HG03025 (cell line): ENCODE data around the gene ANO9.
"Not testable (repeated sequence)": the region's sequence is repeated elsewhere in the genome, so short reads cannot be mapped to it uniquely, and the experiment has no call there.

Source experiments
- ATAC-seq: cut with Tn5 transposase; IDR thresholded peaks from one replicate; pipeline ENCODE4 v1.9.1; 2021; ENCODE audit warnings: mild to moderate bottlenecking, moderate library complexity; ENCODE audit not compliant: unreplicated experiment, low FRiP score

ANO9 gene

DNA sequence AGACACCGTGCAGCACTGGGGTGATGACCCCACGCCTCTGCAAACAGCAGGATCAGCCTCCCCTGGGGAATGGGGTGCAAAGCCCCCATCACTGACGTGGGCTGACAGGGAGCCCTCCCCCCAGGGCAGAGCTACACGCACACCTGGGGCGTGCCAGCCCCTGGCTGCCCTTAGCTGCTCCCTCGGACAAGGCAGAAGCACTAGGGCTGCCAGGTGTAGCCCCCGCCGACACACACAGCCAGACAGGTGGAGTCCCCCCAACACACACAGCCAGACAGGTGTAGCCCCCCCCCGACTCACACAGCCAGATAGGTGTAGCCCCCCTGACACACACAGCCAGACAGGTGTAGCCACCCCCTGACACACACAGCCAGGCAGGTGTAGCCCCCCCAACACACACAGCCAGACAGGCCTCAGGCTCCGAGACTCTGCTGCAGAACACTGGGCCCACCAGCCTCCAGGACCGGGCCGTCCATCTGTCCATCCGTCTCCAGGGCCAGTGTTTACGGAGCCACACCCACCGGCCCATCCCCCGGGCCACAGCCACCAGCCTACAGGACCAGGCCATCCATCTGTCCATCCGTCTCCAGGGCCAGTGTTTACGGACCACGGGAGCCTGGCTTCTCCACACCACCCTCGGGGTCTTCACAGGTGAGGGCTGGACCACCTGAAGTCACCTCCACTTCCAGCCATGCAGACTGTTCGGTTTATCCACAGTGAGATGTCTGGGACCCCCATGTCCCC lies 3.5 kb downstream of the ANO9 start:
- no peak for ATAC-seq

DNA sequence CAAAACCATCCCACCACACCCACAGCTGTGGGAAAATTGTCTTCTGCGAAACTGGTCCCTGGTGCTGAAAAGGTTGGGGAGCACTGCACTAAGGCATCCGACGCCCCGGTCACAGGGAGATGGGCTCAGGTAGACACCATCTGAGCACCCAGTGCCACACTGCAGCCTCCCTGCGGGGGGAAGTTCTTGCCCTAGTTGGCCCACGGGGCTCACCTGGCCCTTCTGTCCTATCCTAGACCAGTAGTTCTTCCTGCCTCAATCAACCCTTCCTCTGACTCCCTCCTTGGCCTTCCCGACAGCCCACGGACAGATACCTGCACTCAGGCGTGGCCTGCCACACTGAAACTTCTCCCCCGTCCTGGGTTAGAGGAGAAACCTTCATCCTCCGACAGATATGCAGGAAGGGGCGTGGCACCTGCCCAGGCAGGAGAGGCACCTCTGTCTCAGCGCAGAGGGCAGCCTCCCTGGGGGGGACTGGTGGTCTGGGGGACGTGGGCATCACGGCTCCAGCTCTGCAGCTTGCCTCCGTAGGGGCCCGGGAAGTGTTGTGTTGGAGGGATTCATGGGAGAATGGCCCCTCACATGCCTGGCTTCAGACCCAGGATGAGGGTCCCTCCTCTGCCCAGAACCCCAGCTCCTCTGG lies 4.5 kb downstream of the ANO9 start:
- no peak for ATAC-seq

DNA sequence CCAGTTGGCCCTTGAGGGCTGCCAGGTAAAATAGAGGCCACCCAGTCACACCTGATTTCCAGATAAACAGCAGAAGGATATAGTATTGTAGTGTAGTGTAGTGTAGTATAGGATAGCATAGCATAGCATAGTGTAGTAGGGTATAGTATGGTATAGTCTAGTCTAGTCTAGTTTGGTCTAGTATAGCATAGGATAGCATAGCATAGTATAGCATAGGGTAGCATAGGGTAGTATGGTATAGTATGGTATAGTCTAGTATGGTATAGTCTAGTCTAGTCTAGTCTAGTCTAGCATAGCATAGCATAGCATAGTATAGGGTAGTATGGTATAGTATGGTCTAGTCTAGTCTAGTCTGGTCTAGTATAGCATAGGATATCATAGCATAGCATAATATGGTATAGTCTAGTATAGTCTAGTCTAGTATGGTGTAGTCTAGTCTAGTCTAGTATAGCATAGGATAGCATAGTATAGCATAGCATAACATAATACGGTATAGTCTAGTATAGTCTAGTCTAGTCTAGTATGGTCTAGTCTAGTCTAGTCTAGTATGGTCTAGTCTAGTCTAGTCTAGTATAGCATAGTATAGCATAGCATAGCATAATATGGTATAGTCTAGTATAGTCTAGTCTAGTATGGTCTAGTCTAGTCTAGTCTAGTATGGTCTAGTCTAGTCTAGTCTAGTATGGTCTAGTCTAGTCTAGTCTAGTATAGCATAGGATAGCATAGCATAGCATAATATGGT lies 6.6 kb downstream of the ANO9 start:
- ATAC-seq: not testable (repeated sequence)

DNA sequence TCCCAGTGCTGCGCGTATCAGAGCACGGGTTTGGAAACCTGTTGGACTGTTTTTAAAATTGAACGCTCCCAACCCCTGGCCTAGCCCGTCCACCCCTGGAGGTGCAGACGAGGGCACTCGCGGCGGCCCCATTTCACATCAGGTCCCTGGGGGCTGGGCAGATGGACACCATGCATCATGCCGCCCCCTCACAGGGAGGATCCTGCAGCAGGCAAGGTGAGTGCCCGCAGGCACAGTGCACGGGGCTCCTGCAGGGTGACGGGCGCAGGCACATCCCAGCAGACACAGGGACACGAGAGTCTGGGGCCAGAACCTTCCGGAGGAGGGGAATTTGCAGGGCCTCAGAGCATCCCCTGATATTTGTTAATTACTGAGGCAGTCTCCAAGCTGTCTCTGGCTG lies 7.3 kb downstream of the ANO9 start:
- no peak for ATAC-seq

DNA sequence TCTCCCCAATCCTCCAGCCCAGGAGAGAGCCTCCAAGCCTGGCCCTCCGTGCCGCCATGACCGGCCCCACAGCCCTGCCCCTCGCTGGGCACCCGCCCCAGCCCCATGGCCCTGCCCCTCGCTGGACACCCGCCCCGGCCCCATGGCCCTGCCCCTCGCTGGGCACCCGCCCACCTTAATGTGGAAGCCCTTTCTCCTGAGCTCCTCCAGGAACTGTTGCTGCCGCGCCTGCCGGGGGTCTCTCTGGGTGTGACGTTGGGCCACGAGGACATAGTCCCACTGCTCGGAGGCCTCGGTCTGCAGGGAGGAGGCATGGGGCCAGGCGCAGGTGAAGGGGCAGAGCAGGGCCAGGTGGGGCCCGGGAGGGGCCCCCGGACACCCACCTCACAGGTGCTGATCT lies 8.2 kb downstream of the ANO9 start:
- ATAC-seq: no peak

DNA sequence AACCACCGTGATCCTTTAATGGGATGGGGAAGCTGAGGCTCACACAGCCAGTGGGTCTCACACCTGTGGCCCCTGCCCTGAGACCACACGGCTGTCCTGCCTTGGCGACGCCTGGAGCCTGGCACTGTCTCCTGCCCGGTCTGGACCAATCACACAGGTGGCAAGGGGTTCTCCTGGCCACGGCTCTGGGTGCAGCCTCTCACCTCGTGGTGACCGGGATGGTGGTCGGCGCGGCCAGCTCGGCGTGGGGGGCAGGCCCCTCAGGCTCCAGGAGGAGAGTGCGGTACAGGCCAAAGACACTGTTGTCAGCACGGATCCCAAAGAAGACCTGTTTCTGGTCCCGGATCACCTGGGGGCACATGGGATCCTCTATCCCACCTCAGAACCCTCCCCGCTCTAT lies 8.7 kb downstream of the ANO9 start:
- no peak for ATAC-seq

DNA sequence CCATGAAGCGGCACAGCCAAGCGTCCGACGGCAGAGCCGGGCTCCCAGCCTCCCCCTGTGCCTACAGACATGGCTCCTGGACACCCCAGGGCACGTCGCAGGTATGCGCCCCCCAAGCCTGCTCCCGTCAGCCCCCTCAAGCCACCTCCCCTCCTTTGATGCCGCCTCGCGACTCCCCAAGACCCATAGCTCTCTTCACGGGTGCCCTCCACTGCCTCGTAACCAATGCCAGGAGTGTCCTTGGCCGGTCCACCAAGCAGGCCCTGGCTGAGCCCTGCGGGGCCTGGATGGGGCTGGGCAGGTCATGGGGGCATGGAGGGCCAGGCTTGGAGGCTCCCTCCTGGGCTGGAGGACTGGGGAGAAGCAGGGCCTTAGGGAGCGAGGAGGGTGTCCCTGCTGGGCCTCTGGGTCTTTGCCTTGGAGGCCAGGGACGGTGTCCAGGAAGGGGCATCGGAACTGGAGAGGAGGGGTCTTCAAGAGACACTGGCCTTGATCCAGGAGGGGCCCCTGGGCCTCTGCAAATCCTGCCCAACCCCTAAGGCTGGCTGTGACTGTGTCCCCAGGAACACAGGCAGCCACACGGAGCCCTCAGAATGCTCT lies 9.2 kb downstream of the ANO9 start:
- no peak for ATAC-seq

DNA sequence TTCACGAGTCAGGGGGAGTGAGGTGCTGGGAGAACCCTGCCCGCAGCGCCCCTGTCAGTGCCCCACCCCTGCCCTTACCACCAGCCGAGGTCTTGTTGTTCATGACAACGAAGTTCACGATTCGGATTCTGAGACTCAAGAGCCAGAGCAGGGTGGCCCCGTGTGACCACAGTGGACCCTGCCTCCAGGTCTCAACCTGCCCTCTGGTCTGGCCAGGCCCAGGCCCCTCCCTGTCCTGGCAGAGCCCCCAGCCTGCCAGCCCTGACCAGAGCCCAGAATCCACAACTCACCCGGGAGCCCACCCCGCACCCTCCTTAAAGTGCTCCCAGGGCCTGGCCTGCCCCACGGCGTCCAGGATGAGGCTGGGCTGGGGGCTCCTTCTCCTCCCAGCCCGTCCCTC lies 9.9 kb downstream of the ANO9 start:
- ATAC-seq: no peak

DNA sequence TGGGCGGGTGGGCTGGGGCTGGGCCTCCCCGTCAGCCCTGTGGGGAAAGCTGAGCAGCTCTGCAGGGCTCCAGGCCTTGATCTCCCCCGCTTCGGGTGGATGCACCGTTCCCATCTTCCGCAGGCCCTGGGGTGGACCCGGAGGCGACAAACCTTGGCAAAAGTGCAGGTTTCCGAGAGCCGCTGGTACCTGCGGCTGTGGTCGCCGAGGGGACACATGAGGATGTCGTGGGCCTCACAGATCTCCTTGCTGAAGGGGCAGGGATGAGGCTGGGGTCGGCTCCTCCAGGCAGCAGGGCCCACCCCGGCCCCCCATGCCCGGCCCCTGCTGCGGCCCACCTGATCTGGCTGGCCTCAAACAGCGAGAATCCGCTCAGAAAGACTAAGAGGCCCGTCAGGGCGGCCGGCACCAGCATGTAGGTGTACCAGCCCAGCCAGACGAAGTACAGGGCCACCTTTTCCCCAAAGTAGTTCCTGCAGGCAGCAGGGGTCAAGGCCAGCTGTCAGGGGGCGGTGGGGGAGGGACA lies 11.8 kb downstream of the ANO9 start:
- no peak for ATAC-seq

DNA sequence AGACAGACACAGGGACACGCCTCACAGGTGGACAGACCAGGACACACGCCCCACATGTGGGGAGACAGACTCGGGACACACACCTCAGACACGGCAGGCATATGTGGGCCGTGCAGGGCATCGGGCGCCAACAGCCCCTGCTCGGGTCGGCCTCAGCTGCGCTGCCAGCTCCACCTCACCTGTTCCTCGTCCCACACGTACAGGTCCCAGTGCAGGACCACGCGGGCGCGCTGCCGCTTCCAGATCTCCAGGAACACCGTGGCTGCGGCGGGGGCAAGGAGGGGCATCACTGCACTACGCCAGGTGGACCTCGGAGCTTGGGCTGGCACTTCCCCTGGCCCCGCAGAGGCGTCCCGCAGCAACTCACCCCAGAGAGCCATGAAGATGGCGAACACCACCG lies 12.4 kb downstream of the ANO9 start:
- ATAC-seq: no peak

DNA sequence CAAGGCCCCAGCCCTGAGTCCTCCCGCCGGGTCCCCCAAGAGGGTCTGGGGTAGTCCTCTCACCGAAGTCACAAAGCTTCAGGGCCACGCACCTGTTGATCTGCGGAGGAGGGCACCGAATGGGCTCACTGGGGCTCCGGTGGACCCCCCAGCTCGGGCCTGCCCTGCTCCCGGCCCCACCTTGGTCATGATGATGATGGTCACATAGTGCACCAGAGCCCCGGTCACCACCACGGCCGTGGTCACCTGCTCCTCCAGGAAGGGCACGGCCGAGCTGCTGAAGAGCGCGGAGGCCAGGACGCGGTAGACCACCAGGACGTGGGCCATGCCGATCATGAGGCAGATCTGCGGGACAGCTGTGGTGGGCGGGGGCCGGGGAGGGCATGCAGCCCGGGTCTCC lies 13.5 kb downstream of the ANO9 start:
- no peak for ATAC-seq

DNA sequence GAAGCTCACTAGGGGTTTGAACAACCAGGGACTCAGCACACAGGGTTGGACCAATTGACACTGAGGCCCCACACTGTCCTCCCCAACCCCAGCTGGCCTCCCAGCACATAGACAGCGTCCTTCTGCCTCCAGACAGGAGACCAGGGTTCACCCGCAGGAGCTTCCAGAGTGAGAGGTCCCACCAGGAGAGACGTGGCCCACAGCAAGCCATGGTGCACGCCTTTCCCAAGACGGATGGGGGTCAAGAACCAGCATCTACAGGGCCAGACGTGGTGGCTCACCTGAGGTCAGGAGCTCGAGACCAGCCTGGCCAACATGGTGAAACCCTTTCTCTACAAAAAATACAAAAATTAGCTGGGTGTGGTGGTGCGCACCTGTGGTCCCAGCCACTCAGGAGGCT lies 15.0 kb downstream of the ANO9 start:
- no peak for ATAC-seq

DNA sequence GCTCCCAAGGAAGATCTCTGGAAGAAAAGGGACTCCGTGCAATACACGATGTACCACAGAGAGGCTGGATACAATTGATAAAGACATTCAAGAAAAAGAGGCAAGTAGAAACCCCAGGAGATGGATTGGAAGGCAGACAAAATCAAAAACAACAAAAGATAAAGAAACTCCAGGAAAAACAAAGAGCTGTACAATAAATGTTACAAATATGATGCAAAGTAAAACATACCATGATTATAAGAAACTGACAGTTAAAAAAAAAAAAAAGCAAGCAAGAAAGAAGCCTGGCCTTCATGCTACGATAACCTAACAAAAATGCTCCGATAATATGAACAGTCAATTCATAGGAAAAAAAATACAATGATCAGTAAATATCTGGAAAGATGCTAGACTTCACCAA lies 16.5 kb downstream of the ANO9 start:
- ATAC-seq: no peak

DNA sequence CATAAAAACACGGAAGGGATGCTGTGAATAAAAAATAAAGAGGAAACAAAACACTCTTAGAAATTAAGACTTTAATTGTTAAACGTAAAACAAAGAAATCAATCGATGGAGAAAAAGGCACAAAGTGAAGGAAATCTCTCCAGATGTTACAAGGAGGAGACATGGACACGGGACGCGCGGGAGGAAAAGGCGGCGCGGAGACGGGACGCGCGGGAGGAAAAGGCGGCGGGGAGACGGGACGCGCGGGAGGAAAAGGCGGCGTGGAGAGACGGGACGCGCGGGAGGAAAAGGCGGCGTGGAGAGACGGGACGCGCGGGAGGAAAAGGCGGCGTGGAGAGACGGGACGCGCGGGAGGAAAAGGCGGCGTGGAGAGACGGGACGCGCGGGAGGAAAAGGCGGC lies 17.0 kb downstream of the ANO9 start:
- ATAC-seq: not testable (repeated sequence)

DNA sequence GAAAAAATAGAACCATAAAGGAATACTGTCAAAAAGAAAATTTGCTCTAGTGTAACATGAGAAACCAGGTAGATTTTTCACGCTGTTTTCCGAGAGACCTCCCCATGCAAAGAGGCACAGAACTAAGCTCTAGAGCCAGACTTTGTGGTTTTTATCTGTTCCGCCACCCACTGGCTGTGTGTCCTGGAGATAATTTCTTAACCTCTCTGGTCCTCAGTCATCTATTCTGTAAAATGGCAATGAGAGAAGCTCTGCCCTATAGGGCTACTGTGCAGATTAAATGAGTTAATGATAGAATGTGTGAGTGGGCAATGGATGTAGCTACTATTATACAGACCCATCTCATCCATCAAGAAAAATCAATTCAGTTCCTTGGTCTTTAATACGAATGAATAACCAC lies 17.6 kb downstream of the ANO9 start:
- no peak for ATAC-seq

DNA sequence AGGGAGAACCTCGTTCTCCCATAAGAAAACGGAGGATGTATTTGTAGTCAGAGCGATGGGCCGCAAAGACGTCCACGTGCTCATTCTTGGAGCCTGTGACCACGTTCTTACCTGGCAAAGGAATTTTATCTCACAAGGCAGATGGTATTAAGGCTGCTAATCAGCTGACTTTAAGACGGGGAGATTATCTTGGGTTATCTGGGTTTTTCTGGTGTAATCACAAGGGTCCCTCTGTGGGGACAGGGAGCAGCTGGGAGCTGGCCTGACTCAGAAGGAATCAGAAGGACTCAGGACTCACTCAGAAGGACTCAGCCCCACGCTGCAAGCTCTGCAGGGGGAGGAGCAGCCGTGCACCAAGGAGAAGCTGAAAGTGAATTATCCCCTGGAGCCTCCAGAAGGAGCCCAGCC lies 19.6 kb downstream of the ANO9 start:
- no peak for ATAC-seq

DNA sequence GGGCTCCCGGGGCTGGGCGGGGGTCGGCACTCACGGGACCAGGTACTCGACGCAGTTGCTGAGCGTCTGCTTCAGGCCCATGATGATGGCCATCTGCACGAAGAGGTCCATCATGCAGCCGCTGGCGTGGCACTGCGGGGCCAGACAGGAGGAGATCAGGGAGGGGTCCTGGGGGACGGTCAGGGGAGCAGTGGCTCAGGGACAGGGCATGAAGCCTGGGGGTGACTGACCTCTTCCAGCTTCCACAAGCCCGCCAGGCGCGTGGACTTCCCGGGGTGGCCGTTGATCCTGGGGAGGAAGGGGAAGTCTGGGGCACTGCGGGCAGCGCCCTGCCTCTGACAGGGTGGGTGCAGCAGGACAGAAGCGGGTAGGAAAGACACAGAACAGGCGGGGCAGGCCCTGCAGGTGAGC lies 20.9 kb downstream of the ANO9 start:
- ATAC-seq: no peak

DNA sequence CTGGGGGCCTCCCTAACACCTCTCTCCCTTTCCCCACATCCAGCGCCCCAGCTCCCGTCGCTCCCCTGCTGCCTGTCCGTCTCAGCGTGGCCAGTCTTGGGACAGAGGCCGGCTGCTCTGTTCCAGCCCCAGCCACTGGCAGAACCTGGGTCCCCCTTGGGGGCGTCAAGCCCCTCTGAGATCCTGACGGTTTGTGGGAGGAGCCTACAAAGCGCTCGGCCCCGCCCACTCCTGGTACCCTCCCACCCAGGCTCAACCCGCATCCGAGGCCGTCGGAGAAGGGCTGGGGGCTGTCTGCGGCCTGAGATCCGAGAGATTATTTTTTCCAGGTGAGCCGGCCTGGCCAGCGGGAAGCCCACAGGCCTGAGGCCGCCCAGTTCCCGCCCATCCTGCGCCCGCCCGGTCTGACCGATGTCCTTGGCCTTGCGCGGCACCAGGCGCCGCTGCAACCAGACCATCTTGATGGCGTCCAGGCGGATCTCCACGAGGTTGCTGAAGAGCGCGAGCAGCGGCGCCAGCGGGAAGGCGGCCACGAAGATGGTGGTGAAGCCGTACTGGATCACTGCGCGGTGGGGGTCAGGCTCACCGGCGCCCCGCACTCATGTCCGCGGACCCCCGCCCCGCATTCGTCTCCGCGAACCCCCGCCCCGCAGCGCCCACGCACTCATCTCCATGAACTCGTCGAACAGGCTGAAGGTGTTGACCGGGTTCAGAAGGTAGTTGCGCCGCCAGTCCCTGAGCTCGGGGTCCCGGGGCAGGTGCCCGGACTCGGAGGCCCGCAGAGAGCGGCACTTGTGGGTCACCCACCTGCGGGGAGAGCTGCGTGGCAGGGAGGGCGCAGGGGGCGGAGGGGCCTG lies 21.5 kb downstream of the ANO9 start:
- no peak for ATAC-seq

DNA sequence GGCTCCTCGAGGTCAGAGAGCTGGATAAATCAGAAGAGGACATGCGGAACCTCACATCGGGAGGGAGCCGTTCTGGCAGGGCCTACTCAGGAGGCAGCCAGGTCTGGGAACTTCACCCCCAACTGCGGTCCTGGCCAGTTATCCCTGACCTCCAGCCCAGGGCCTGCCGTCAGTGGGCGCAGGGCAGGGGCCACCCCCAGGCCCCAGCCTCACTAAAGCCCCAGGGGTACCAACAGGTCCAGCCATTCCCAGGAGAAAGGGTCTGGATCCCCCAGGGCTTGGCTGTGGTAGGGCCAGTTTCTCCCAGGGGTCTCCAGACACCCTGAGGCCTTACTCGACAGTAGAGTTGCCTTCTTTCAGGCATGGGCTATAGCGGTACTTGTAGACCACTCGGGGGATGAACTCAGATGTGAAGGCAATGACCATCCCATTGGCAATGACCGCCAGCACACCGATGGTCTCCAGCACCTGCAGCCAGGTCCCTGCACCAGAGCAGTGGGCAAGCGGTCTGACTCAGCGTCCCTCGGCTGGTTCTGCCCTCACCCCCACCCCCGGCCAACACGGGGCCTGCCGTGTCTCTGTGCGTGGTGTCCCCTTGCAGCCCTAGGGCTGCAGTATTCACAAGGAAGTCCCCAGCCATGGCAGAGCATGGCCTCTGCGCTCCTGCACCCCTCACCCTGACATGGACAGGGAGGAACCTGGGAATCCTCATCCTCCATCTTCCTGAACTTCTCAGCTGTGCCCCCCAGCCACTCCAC lies 22.4 kb downstream of the ANO9 start:
- no peak for ATAC-seq
